Tibial nerve (tissue), 4 donors: ENCODE results near the gene COL4A1.

ENCODE experiments used
- EP300 ChIP-seq, 2 donors: sonication (generic); formaldehyde crosslinking; IDR thresholded peaks; one replicate each; pipeline ENCODE4 v1.6.1; 2017; ENCODE audit warnings: antibody characterized with exemption in 2 of 2, mild to moderate bottlenecking in 1 of 2
- POLR2A ChIP-seq, 2 donors: fragments of 450-650 bp; IDR thresholded peaks; one replicate each; pipeline ENCODE4 v1.6.1; 2017; ENCODE audit warnings: antibody characterized with exemption in 2 of 2, mild to moderate bottlenecking in 2 of 2, moderate library complexity in 2 of 2
- TF ChIP-seq, protein P1 (sequence below), 5 experiments: fragments of 200-600 bp in 3 of 5; fragments of 450-650 bp in 2 of 5; sonication (generic) in 3 of 5; IDR thresholded peaks; one replicate each; pipeline ENCODE4 v1.5.1; 2016 to 2019; ENCODE audit warnings: antibody characterized with exemption in 5 of 5, mild to moderate bottlenecking in 3 of 5, moderate library complexity in 2 of 5

DNA sequence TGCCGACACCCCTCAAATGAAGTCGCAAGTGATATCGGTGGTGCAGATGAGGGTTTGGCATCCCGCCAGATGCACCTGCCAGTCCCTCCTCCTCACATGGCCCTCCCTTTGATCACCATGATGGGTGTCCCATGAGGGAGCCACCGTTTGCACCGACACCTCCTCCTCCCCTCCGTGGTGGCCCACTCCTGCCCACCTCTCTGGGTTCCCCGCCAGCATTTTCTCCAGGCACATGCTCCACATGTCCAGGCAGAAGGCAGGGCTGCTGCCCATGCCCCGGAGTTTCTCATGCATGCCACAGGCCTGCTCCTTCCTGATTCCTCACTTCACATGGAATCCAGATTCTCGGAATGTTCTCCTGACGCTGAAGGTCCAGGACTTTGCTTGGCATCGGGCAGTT lies 49.4 kb upstream of the COL4A1 start:
- TF ChIP-seq POLR2A (IDR thresholded peaks at IDR 0.05) = no peak
- TF ChIP-seq, protein P1, sequence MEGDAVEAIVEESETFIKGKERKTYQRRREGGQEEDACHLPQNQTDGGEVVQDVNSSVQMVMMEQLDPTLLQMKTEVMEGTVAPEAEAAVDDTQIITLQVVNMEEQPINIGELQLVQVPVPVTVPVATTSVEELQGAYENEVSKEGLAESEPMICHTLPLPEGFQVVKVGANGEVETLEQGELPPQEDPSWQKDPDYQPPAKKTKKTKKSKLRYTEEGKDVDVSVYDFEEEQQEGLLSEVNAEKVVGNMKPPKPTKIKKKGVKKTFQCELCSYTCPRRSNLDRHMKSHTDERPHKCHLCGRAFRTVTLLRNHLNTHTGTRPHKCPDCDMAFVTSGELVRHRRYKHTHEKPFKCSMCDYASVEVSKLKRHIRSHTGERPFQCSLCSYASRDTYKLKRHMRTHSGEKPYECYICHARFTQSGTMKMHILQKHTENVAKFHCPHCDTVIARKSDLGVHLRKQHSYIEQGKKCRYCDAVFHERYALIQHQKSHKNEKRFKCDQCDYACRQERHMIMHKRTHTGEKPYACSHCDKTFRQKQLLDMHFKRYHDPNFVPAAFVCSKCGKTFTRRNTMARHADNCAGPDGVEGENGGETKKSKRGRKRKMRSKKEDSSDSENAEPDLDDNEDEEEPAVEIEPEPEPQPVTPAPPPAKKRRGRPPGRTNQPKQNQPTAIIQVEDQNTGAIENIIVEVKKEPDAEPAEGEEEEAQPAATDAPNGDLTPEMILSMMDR (IDR thresholded peaks at IDR 0.05) = no peak
- no peak for TF ChIP-seq EP300 (IDR thresholded peaks at IDR 0.05)
